Measurements from ENCODE around the gene RBMS1.

The RBMS1 gene

DNA sequence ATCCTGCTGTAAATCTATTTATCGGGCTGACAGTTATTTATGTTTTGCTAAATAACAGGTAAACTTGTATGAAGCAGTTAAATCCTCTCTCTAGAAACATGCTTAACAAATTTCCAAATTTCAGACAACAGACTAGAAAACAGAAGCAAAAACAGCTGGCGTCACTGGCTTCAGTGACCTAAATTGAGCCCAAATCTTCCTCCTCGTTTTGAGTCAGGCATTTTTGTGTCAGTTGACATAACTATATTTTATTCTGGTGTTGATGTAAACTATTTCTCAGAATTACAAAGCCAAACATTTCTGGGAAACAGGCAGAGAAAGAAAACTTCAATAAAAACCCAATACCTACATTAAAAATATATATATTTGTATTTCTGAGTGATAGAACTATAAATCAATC, 21.7 kb downstream of the RBMS1 start:
- FAIRE-seq (no peak), DNase-seq (ENCODE audit: insufficient read length, low spot score) (no peak)
- TF ChIP-seq CTCF (IDR thresholded peaks at IDR 0.05; ENCODE audit: insufficient read depth, missing control alignments) = no peak

DNA sequence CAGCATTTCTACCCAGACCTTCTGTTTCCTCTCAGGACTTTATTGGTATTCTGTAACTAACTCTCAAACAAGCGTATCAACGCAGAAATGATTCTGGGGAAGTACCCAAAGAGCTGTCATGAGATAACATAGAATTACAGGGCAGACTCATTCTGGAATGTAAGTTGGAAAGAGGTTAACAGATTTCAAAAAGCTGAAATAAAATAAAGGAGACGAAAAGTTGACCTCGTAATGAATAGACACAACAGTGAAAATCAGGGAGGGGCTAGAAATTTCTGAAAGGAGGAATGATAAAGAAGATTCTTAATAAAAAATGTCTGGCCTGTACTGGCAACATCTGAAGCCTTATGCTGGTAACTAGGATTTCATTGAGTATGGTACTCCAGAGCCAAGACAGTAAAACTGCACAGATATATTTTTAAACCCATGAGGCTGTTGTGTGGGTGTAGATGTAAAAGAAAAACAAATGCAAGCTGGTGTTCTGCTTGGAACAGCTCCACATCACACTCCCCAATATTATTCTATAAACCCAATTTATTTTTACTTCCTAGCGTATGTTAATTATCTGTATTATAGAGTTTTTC, 23.9 kb downstream of the RBMS1 start:
- DNase-seq (ENCODE audit: insufficient read length, low spot score) (no peak), FAIRE-seq (no peak)
- no peak for TF ChIP-seq CTCF (IDR thresholded peaks at IDR 0.05; ENCODE audit: insufficient read depth, missing control alignments)

GRCh38 chr2:160469164-160469563, 24.4 kb downstream of the RBMS1 start:
- DNase-seq (ENCODE audit: insufficient read length, low spot score) = no peak
- TF ChIP-seq CTCF (IDR thresholded peaks at IDR 0.05; ENCODE audit: insufficient read depth, missing control alignments) = no peak
- no peak for FAIRE-seq

- no peak for FAIRE-seq
- no peak for TF ChIP-seq CTCF (IDR thresholded peaks at IDR 0.05; ENCODE audit: insufficient read depth, missing control alignments)
- DNase-seq (ENCODE audit: insufficient read length, low spot score) = no peak
These were observed 26.5 kb downstream of the RBMS1 start for GRCh38 chr2:160467086-160467485.

GRCh38 chr2:160465406-160465805, 28.2 kb downstream of the RBMS1 start:
- FAIRE-seq = no peak
- TF ChIP-seq CTCF (IDR thresholded peaks at IDR 0.05; ENCODE audit: insufficient read depth, missing control alignments) = no peak
- no peak for DNase-seq (ENCODE audit: insufficient read length, low spot score)

DNA sequence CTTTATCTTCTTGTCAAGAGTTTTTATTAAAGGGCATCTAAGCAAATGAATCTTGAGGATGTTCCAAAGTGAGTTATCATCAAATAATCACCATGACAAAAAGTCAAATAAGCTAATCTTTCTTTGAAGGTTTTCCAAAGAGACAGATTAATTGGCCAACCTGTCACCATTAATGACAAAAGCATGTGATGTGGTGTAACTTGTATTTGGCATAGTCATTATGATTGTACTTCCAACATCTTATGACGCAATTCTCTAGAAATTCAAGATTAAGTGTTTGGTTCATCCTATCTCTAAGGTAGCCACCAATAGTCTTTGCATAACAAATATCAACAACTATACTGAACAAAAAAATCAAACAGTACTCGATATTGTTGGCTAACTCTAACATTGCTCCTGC, 28.6 kb downstream of the RBMS1 start:
- no peak for TF ChIP-seq CTCF (IDR thresholded peaks at IDR 0.05; ENCODE audit: insufficient read depth, missing control alignments)
- DNase-seq (ENCODE audit: insufficient read length, low spot score) = no peak
- no peak for FAIRE-seq

DNA sequence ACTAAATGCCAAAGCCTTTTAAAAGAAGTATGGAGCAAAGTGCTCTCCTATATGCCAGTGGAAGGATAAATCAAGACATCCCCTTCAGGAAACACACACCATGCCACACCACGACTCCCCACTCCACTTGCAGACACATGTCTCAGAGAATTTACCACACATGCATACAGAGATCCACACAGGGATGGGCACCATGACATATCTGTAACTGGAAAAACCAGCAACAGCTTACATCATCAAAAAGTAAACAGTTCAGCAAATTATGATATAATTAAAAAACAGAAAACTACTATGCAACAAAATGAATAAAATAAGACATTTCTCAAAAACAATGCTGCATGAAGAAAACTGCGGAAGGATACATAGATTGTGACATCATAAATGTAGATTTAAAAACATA, 29.6 kb downstream of the RBMS1 start:
- FAIRE-seq (no peak), DNase-seq (ENCODE audit: insufficient read length, low spot score) (no peak)
- TF ChIP-seq CTCF (IDR thresholded peaks at IDR 0.05; ENCODE audit: insufficient read depth, missing control alignments) = no peak
